Thymus (tissue), 11 donors: ENCODE results near the gene HIVEP3. TPM values are rescaled to one million over a fixed set of nuclear protein-coding genes. Genes with fewer than 3 reads are reported as not detected.

Experiments used
- DNase-seq, 9 donors: peaks; one replicate each; pipeline ENCODE4 v3.0.0-alpha.2; 2013; ENCODE audit warnings: low spot score in 9 of 9, low read depth in 6 of 9, missing footprints in 1 of 9
- H3K27ac ChIP-seq, 2 donors: one replicate each; pipeline ENCODE4 v1.5.1; 2013; ENCODE audit warnings: control low read depth in 1 of 2, low read depth in 1 of 2, low read length in 1 of 2, mild to moderate bottlenecking in 1 of 2, moderate library complexity in 1 of 2
- H3K27me3 ChIP-seq, 2 donors: one replicate each; pipeline ENCODE4 v1.5.1; 2013; ENCODE audit warnings: low read length in 1 of 2; ENCODE audit not compliant: control insufficient read depth in 2 of 2, insufficient read depth in 1 of 2
- H3K36me3 ChIP-seq, 2 donors: one replicate each; pipeline ENCODE4 v1.5.1; 2013; ENCODE audit warnings: low read length in 1 of 2, mild to moderate bottlenecking in 1 of 2, moderate library complexity in 1 of 2; ENCODE audit not compliant: control insufficient read depth in 2 of 2, insufficient read depth in 2 of 2
- H3K4me1 ChIP-seq, 2 donors: one replicate each; pipeline ENCODE4 v1.5.1; 2013; ENCODE audit warnings: low read length in 2 of 2; ENCODE audit not compliant: control insufficient read depth in 2 of 2, insufficient read depth in 2 of 2
- H3K4me3 ChIP-seq, 2 donors: one replicate each; pipeline ENCODE4 v1.5.1; 2013; ENCODE audit warnings: low read length in 2 of 2, control low read depth in 1 of 2, mild to moderate bottlenecking in 1 of 2
- H3K9me3 ChIP-seq, 2 donors: one replicate each; pipeline ENCODE4 v1.5.1; 2013; ENCODE audit warnings: low read length in 1 of 2, mild to moderate bottlenecking in 1 of 2; ENCODE audit not compliant: control insufficient read depth in 2 of 2, insufficient read depth in 1 of 2
- WGBS: extraction: QIAGEN DNeasy Blood & Tissue Kit; methylation state at CpG from one replicate; pipeline ENCODE4 v1.1.7; 2013; 5-methylcytosine and 5-hydroxymethylcytosine counted together
- polyA plus RNA-seq: library from polyadenylated mRNA; stranded (reverse); fragments of 200-250 nt; gene quantifications from one replicate; pipeline ENCODE4 v1.2.3, GENCODE V29; 2013
- total RNA-seq: library from RNA; stranded (reverse); fragments of 120-200 nt; gene quantifications from one replicate; pipeline ENCODE4 v1.2.4, GENCODE V29; 2013
- donor health status: healthy.

The HIVEP3 gene
- total and polyA plus RNA-seq, 2 donors: 6.7 to 12.1 TPM

- H3K9me3 ChIP-seq: no peaks in the 10 kb centered on the region
- DNase-seq: no peak
- H3K4me1 ChIP-seq: peaks cover 0 to 9% of the 10 kb centered on the region in 2 donors
- H3K36me3 ChIP-seq: peaks cover 10 to 14% of the 10 kb centered on the region in 2 donors
- H3K27me3 ChIP-seq: no peaks in the 10 kb centered on the region
- WGBS: 97% methylated on average over 14 of the region's 14 CpGs
- no peak overlapping the region for H3K4me3 ChIP-seq
- H3K27ac ChIP-seq: no peak overlapping the region
Observed at GRCh38 chr1:41632781-41633575, 285.7 kb downstream of the HIVEP3 start.

GRCh38 chr1:41631971-41632370 lies 286.8 kb downstream of the HIVEP3 start:
- Histone ChIP-seq H3K36me3 (peaks cover 13 to 20% of the 10 kb centered on the region in 2 donors), H3K4me3 (no peak overlapping the region), H3K27me3 (no peaks in the 10 kb centered on the region), H3K27ac (no peak overlapping the region), H3K9me3 (no peaks in the 10 kb centered on the region), H3K4me1 (peaks cover 0 to 9% of the 10 kb centered on the region in 2 donors)
- 89% methylated on average over 6 of the region's 6 CpGs for WGBS
- no peak for DNase-seq

- 95% methylated on average over 9 of the region's 9 CpGs for WGBS
- no peaks in the 10 kb centered on the region for H3K27me3 ChIP-seq
- no peak for DNase-seq
- peaks cover 0 to 14% of the 10 kb centered on the region in 2 donors for H3K4me1 ChIP-seq
- H3K9me3 ChIP-seq: no peaks in the 10 kb centered on the region
- no peak overlapping the region for H3K4me3 ChIP-seq
- peaks cover 17 to 24% of the 10 kb centered on the region in 2 donors for H3K36me3 ChIP-seq
- no peak overlapping the region for H3K27ac ChIP-seq
Observed at GRCh38 chr1:41631154-41631553, 287.6 kb downstream of the HIVEP3 start.

GRCh38 chr1:41629571-41629970 lies 289.2 kb downstream of the HIVEP3 start:
- Histone ChIP-seq H3K27me3 (no peaks in the 10 kb centered on the region), H3K36me3 (peaks cover 20 to 24% of the 10 kb centered on the region in 2 donors), H3K9me3 (no peaks in the 10 kb centered on the region), H3K4me3 (no peak overlapping the region), H3K4me1 (peaks cover 0 to 16% of the 10 kb centered on the region in 2 donors), H3K27ac (no peak overlapping the region)
- DNase-seq: no peak
- 92% methylated on average over 9 of the region's 9 CpGs for WGBS

- no peaks in the 10 kb centered on the region for H3K9me3 ChIP-seq
- H3K27ac ChIP-seq: no peak overlapping the region
- H3K27me3 ChIP-seq: no peaks in the 10 kb centered on the region
- H3K36me3 ChIP-seq: peaks cover 20 to 24% of the 10 kb centered on the region in 2 donors
- H3K4me1 ChIP-seq: peaks cover 0 to 17% of the 10 kb centered on the region in 2 donors
- no peak for DNase-seq
- H3K4me3 ChIP-seq: no peak overlapping the region
- WGBS: 96% methylated on average over 3 of the region's 3 CpGs
Observed at GRCh38 chr1:41629141-41629540, 289.6 kb downstream of the HIVEP3 start.

- peaks cover 20% of the 10 kb centered on the region in 2 donors for H3K36me3 ChIP-seq
- peaks cover 9 to 22% of the 10 kb centered on the region in 2 donors for H3K4me1 ChIP-seq
- WGBS: 72% methylated on average over 5 of the region's 5 CpGs
- no peaks in the 10 kb centered on the region for H3K27me3 ChIP-seq
- DNase-seq: no peak
- H3K4me3 ChIP-seq: no peak overlapping the region
- H3K27ac ChIP-seq: peak overlapping the region in 1 of 2 donors; percentile 33
- no peaks in the 10 kb centered on the region for H3K9me3 ChIP-seq
Observed at GRCh38 chr1:41627491-41628280, 291.0 kb downstream of the HIVEP3 start.

GRCh38 chr1:41626616-41627375 lies 291.9 kb downstream of the HIVEP3 start:
- WGBS: 87% methylated on average over 10 of the region's 10 CpGs
- no peaks in the 10 kb centered on the region for H3K27me3 ChIP-seq
- no peaks in the 10 kb centered on the region for H3K9me3 ChIP-seq
- H3K27ac ChIP-seq: peak overlapping the region in 1 of 2 donors; percentile 69
- no peak for DNase-seq
- H3K4me3 ChIP-seq: no peak overlapping the region
- H3K36me3 ChIP-seq: peaks cover 18 to 22% of the 10 kb centered on the region in 2 donors
- H3K4me1 ChIP-seq: peaks cover 13 to 31% of the 10 kb centered on the region in 2 donors

GRCh38 chr1:41626146-41626545 lies 292.6 kb downstream of the HIVEP3 start:
- H3K27me3 ChIP-seq: no peaks in the 10 kb centered on the region
- no peak for DNase-seq
- no peaks in the 10 kb centered on the region for H3K9me3 ChIP-seq
- 94% methylated on average over 10 of the region's 10 CpGs for whole genome bisulfite sequencing
- H3K4me3 ChIP-seq: no peak overlapping the region
- peaks cover 18 to 26% of the 10 kb centered on the region in 2 donors for H3K36me3 ChIP-seq
- no peak overlapping the region for H3K27ac ChIP-seq
- peaks cover 13 to 34% of the 10 kb centered on the region in 2 donors for H3K4me1 ChIP-seq
